Ishikawa (cell line): ENCODE data around the gene PHF1.

ENCODE experiments used
- CEBPB ChIP-seq: IDR thresholded peaks from 2 replicates; pipeline ENCODE4 v1.6.1; 2012
- CREB1 ChIP-seq: IDR thresholded peaks from 2 replicates; pipeline ENCODE4 v1.6.1; 2012; ENCODE audit warnings: low read depth
- EGR1 ChIP-seq: IDR thresholded peaks from 2 replicates; pipeline ENCODE4 v1.6.1; 2012
- EP300 ChIP-seq: IDR thresholded peaks from 2 replicates; pipeline ENCODE4 v1.6.1; 2012; ENCODE audit warnings: borderline replicate concordance
- FOXM1 ChIP-seq: IDR thresholded peaks from 2 replicates; pipeline ENCODE4 v1.6.1; 2012; ENCODE audit warnings: low read depth, borderline replicate concordance
- MAX ChIP-seq: IDR thresholded peaks from 2 replicates; pipeline ENCODE4 v1.6.1; 2012
- NFIC ChIP-seq: IDR thresholded peaks from 2 replicates; pipeline ENCODE4 v1.6.1; 2012
- RAD21 ChIP-seq: IDR thresholded peaks from 2 replicates; pipeline ENCODE4 v1.6.1; 2012; ENCODE audit warnings: low read depth
- REST ChIP-seq: IDR thresholded peaks from 2 replicates; pipeline ENCODE4 v1.6.1; 2012; ENCODE audit warnings: low read depth, mild to moderate bottlenecking
- TAF1 ChIP-seq: IDR thresholded peaks from 2 replicates; pipeline ENCODE4 v1.6.1; 2012; ENCODE audit warnings: low read depth, mild to moderate bottlenecking
- TCF12 ChIP-seq: IDR thresholded peaks from 2 replicates; pipeline ENCODE4 v1.6.1; 2012; ENCODE audit warnings: low read depth
- TEAD4 ChIP-seq: IDR thresholded peaks from 2 replicates; pipeline ENCODE4 v1.6.1; 2012
- USF1 ChIP-seq: IDR thresholded peaks from 2 replicates; pipeline ENCODE4 v1.6.1; 2012
- YY1 ChIP-seq: IDR thresholded peaks from 2 replicates; pipeline ENCODE4 v1.6.1; 2012; ENCODE audit warnings: low read depth
- ZBTB7A ChIP-seq: IDR thresholded peaks from 2 replicates; pipeline ENCODE4 v1.6.1; 2012; ENCODE audit warnings: low read depth

Gene PHF1

GRCh38 chr6:33419580-33420490 is 9.0 kb downstream of the PHF1 start, which contains the start of gene SYNGAP1:
Gene SYNGAP1, plus strand, starts transcription at chr6:33420065. Its CDS starts 200 bp downstream, at chr6:33420265.
- 0 out of 2 replicates have a peak, but pooled peaks have one; percentile 38 for TF ChIP-seq ZBTB7A
- TF ChIP-seq TAF1, result no peak

GRCh38 chr6:33420491-33421343 is 9.9 kb downstream of the PHF1 start:
- TF ChIP-seq EGR1 (no peak), YY1 (no peak), REST (no peak), ZBTB7A (no peak), MAX (no peak), CREB1 (no peak)

GRCh38 chr6:33421344-33421643 is 10.5 kb downstream of the PHF1 start:
- TF ChIP-seq NFIC (no peak), CEBPB (no peak), TCF12 (no peak), TAF1 (no peak), EGR1 (no peak), EP300 (no peak), MAX (no peak), TEAD4 (no peak), ZBTB7A (no peak), CREB1 (no peak), YY1 (no peak), RAD21 (no peak), REST (no peak)

- TF ChIP-seq REST (no peak), FOXM1 (no peak)
Measured at GRCh38 chr6:33423777-33424176, 13.0 kb downstream of the PHF1 start.

GRCh38 chr6:33424855-33425667 is 14.2 kb downstream of the PHF1 start:
- TF ChIP-seq TAF1 (no peak), USF1 (no peak), CREB1 (no peak), EGR1 (no peak), CEBPB (no peak), EP300 (no peak), REST (no peak), MAX (no peak), TEAD4 (no peak), ZBTB7A (no peak), YY1 (no peak)
